PC-3 (cell line): ENCODE measurements around the gene TPRG1. TPM values are rescaled to one million over a fixed set of nuclear protein-coding genes. Genes with fewer than 3 reads are reported as not detected.

Experiments
- ATAC-seq: fragments of 200-7000 bp; cut with Tn5 transposase; 2 replicates; pipeline ENCODE4 v1.9.1; 2020; ENCODE audit warnings: mild to moderate bottlenecking, moderate library complexity
- BruUV-seq: library from RNA; stranded (reverse); fragments of 400-500 nt; replicated peaks from 2 replicates; lab custom pipeline; 2021; lab: Mats Ljungman, UMichigan
- CTCF ChIA-PET: fragments of 300-600 bp; sonication (Branson Sonifier 250); formaldehyde crosslinking; loops from one replicate; lab custom pipeline; 2022; ENCODE audit warnings: antibody characterized with exemption; lab: Charles Lee
- POLR2A ChIA-PET: fragments of 300-600 bp; sonication (Branson Sonifier 250); formaldehyde crosslinking; loops from one replicate; lab custom pipeline; 2022; ENCODE audit warnings: antibody characterized with exemption; ENCODE audit not compliant: unreplicated experiment; lab: Charles Lee
- DNase-seq: peaks from one replicate; pipeline ENCODE4 v3.0.0-alpha.2; 2015
- H2AFZ ChIP-seq: fragments of 300-600 bp; sonication (generic); 2 replicates; pipeline ENCODE4 v1.6.0; 2016; ENCODE audit warnings: antibody characterized with exemption, low read length
- H3F3A ChIP-seq: fragments of 300-600 bp; sonication (generic); one replicate; pipeline ENCODE4 v1.6.0; 2017; ENCODE audit warnings: antibody characterized with exemption, low read length, control low read depth, mild to moderate bottlenecking; ENCODE audit not compliant: unreplicated experiment
- H3K27ac ChIP-seq: fragments of 300-600 bp; sonication (generic); 2 replicates; pipeline ENCODE4 v1.5.1; 2016; ENCODE audit warnings: mild to moderate bottlenecking, low read length
- H3K27me3 ChIP-seq: fragments of 300-600 bp; sonication (generic); 2 replicates; pipeline ENCODE4 v1.6.1; 2016; ENCODE audit warnings: low read length, mixed read lengths
- H3K36me3 ChIP-seq: fragments of 300-600 bp; sonication (generic); 2 replicates; pipeline ENCODE4 v1.6.1; 2016; ENCODE audit warnings: low read depth, mixed run types, low read length, mixed read lengths
- H3K4me1 ChIP-seq: fragments of 300-600 bp; sonication (generic); 2 replicates; pipeline ENCODE4 v1.5.1; 2016; ENCODE audit warnings: low read length; ENCODE audit not compliant: insufficient read depth
- H3K4me2 ChIP-seq: fragments of 300-600 bp; sonication (generic); 2 replicates; pipeline ENCODE4 v1.6.0; 2016; ENCODE audit warnings: low read length
- H3K4me3 ChIP-seq: fragments of 300-600 bp; sonication (generic); 2 replicates; pipeline ENCODE4 v1.5.1; 2016; ENCODE audit warnings: mild to moderate bottlenecking, low read length, mixed read lengths
- H3K79me2 ChIP-seq: fragments of 300-600 bp; sonication (generic); 2 replicates; pipeline ENCODE4 v1.6.1; 2017; ENCODE audit warnings: low read length, mixed read lengths
- H3K9ac ChIP-seq: fragments of 300-600 bp; sonication (generic); 2 replicates; pipeline ENCODE4 v1.6.0; 2016; ENCODE audit warnings: mild to moderate bottlenecking, low read length
- H3K9me2 ChIP-seq: fragments of 300-600 bp; sonication (generic); replicated peaks from 2 replicates; pipeline ENCODE4 v1.6.1; 2016; ENCODE audit warnings: mixed run types, low read length, mixed read lengths
- H3K9me3 ChIP-seq: fragments of 300-600 bp; sonication (generic); 2 replicates; pipeline ENCODE4 v1.6.1; 2016; ENCODE audit warnings: low read length, mixed read lengths
- H4K20me1 ChIP-seq: fragments of 300-600 bp; sonication (generic); 2 replicates; pipeline ENCODE4 v1.6.1; 2016; ENCODE audit warnings: low read length, mixed read lengths
- CTCF ChIP-seq: fragments of 300-600 bp; sonication (generic); conservative IDR thresholded peaks from 2 replicates; pipeline ENCODE4 v1.5.1; 2017; ENCODE audit warnings: antibody characterized with exemption, low read depth, mild to moderate bottlenecking, low read length
- EZH2 ChIP-seq: fragments of 300-600 bp; sonication (generic); IDR thresholded peaks from one replicate; pipeline ENCODE4 v1.6.1; 2017; ENCODE audit warnings: antibody characterized with exemption, mild to moderate bottlenecking, low read length; ENCODE audit not compliant: unreplicated experiment
- EZH2phosphoT487 ChIP-seq: fragments of 300-600 bp; sonication (generic); IDR thresholded peaks from 2 replicates; pipeline ENCODE4 v1.6.1; 2018; ENCODE audit warnings: mild to moderate bottlenecking, antibody characterized with exemption, low read length, borderline replicate concordance
- intact Hi-C: fragments of 100-400 bp; cut with micrococcal nuclease; formaldehyde crosslinking; loops from 2 replicates; pipeline ENCODE4 v1.9.0; 2023
- total RNA-seq: library from RNA; depleted of rRNA; stranded (reverse); fragments of >200 nt; gene quantifications from 2 replicates; pipeline ENCODE4 v1.2.3, GENCODE V29; 2014

The TPRG1 gene
- total RNA-seq, 1 experiment from 2014 or later: 1.2 TPM

GRCh38 chr3:189365609-189366564, 194.1 kb downstream of the TPRG1 start:
- intact Hi-C loops: no loop called here
- Histone ChIP-seq H3K9ac (no peak overlapping the region), H3K9me2 (no peaks in the 10 kb centered on the region), H2AFZ (no peak overlapping the region), H3K36me3 (no peaks in the 10 kb centered on the region), H3K4me3 (no peak overlapping the region), H3K4me1 (peaks cover 4% of the 10 kb centered on the region; the same call in 1 of the 2 replicates), H3K27ac (no peak overlapping the region), H4K20me1 (no peaks in the 10 kb centered on the region), H3F3A (no peaks in the 10 kb centered on the region), H3K4me2 (no peak overlapping the region), H3K79me2 (no peaks in the 10 kb centered on the region), H3K27me3 (no peaks in the 10 kb centered on the region), H3K9me3 (no peaks in the 10 kb centered on the region)
- TF ChIP-seq CTCF (no peak), EZH2phosphoT487 (no peak), EZH2 (no peak)
- ChIA-PET CTCF (no interaction called here), POLR2A (no interaction called here)
- BruUV-seq: no TSS peak
- DNase-seq (no peak), ATAC-seq (no peak)

GRCh38 chr3:189368384-189368783, 196.6 kb downstream of the TPRG1 start:
- ATAC-seq: no peak
- H4K20me1 ChIP-seq: no peaks in the 10 kb centered on the region

More at GRCh38 chr3:189368384-189368783, 196.6 kb downstream of the TPRG1 start:
- Histone ChIP-seq H3K36me3 (no peaks in the 10 kb centered on the region), H3K4me2 (no peak overlapping the region), H3K4me1 (no peaks in the 10 kb centered on the region), H3K79me2 (no peaks in the 10 kb centered on the region), H3K27ac (no peak overlapping the region), H3K9me2 (no peaks in the 10 kb centered on the region), H3K9ac (no peak overlapping the region), H3K9me3 (no peaks in the 10 kb centered on the region), H3K27me3 (no peaks in the 10 kb centered on the region), H3F3A (no peaks in the 10 kb centered on the region), H3K4me3 (no peak overlapping the region), H2AFZ (no peak overlapping the region)
- BruUV-seq: no TSS peak
- ChIA-PET POLR2A (no interaction called here), CTCF (no interaction called here)
- intact Hi-C loops: no loop called here
- TF ChIP-seq CTCF: no peak
- no peak for TF ChIP-seq EZH2phosphoT487
- TF ChIP-seq EZH2: no peak
- no peak for DNase-seq
